Loucy (cell line): Measurements from ENCODE around the gene MLH1.

ENCODE experiments used
- H2AFZ ChIP-seq: fragments of 200-600 bp; sonication (generic); 2 replicates; pipeline ENCODE4 v1.6.0; 2016; ENCODE audit warnings: antibody characterized with exemption, mild to moderate bottlenecking, low read length, moderate library complexity
- H3F3A ChIP-seq: fragments of 200-600 bp; 2 replicates; pipeline ENCODE4 v1.6.0; 2016; ENCODE audit warnings: antibody characterized with exemption, low read depth, mild to moderate bottlenecking
- H3K27me3 ChIP-seq: fragments of 200-600 bp; sonication (generic); 2 replicates; pipeline ENCODE4 v1.6.1; 2014; ENCODE audit warnings: low read length, mild to moderate bottlenecking; ENCODE audit not compliant: insufficient read depth, poor library complexity, severe bottlenecking
- H3K36me3 ChIP-seq: fragments of 200-600 bp; sonication (generic); 2 replicates; pipeline ENCODE4 v1.6.1; 2016; ENCODE audit warnings: low read length; ENCODE audit not compliant: insufficient read depth
- H3K4me1 ChIP-seq: fragments of 200-600 bp; sonication (generic); 2 replicates; pipeline ENCODE4 v1.5.1; 2014; ENCODE audit warnings: low read length, mild to moderate bottlenecking; ENCODE audit not compliant: insufficient read depth, poor library complexity, severe bottlenecking
- H3K4me2 ChIP-seq: fragments of 200-600 bp; sonication (generic); 2 replicates; pipeline ENCODE4 v1.6.0; 2014; ENCODE audit warnings: antibody characterized with exemption, low read length, low read depth, mild to moderate bottlenecking; ENCODE audit not compliant: poor library complexity, severe bottlenecking
- H3K4me3 ChIP-seq: fragments of 200-600 bp; sonication (generic); 2 replicates; pipeline ENCODE4 v1.5.1; 2014; ENCODE audit warnings: low read length, mild to moderate bottlenecking, mixed read lengths; ENCODE audit not compliant: poor library complexity, severe bottlenecking
- H3K79me2 ChIP-seq: fragments of 200-600 bp; sonication (generic); 2 replicates; pipeline ENCODE4 v1.6.1; 2014; ENCODE audit warnings: low read length; ENCODE audit not compliant: insufficient read depth
- H3K9ac ChIP-seq: fragments of 200-600 bp; sonication (generic); 2 replicates; pipeline ENCODE4 v1.6.0; 2014; ENCODE audit warnings: mild to moderate bottlenecking, low read depth, low read length, moderate library complexity; ENCODE audit not compliant: poor library complexity, severe bottlenecking
- H3K9me2 ChIP-seq: fragments of 200-600 bp; sonication (generic); replicated peaks from 2 replicates; pipeline ENCODE4 v1.6.1; 2016; ENCODE audit warnings: low read depth, low read length, mixed read lengths
- H3K9me3 ChIP-seq: fragments of 200-600 bp; sonication (generic); 2 replicates; pipeline ENCODE4 v1.6.1; 2014; ENCODE audit warnings: mild to moderate bottlenecking, antibody characterized with exemption, low read length, low read depth; ENCODE audit not compliant: insufficient read depth
- H4K20me1 ChIP-seq: fragments of 200-600 bp; sonication (generic); 2 replicates; pipeline ENCODE4 v1.6.0; 2014; ENCODE audit warnings: antibody characterized with exemption, low read length, mild to moderate bottlenecking; ENCODE audit not compliant: insufficient read depth, poor library complexity, severe bottlenecking
- CTCF ChIP-seq: fragments of 200-600 bp; sonication (generic); conservative IDR thresholded peaks from 2 replicates; pipeline ENCODE4 v1.5.1; 2014; ENCODE audit warnings: mild to moderate bottlenecking, antibody characterized with exemption, low read length
- EZH2phosphoT487 ChIP-seq: fragments of 200-600 bp; IDR thresholded peaks from 2 replicates; pipeline ENCODE4 v1.6.1; 2018; ENCODE audit warnings: antibody characterized with exemption, mild to moderate bottlenecking, moderate library complexity, borderline replicate concordance

Gene MLH1

GRCh38 chr3:37024820-37025405 lies 31.6 kb downstream of the MLH1 start:
- Histone ChIP-seq H3K4me3 (no peak overlapping the region), H2AFZ (no peak overlapping the region), H3K27me3 (no peaks in the 10 kb centered on the region), H3K36me3 (peaks cover 85% of the 10 kb centered on the region; the same call in 1 of the 2 replicates), H3K9me3 (no peaks in the 10 kb centered on the region), H3K9ac (no peak overlapping the region), H4K20me1 (no peaks in the 10 kb centered on the region), H3K79me2 (no peaks in the 10 kb centered on the region), H3K4me1 (peaks cover 4% of the 10 kb centered on the region), H3K4me2 (no peak overlapping the region), H3F3A (no peaks in the 10 kb centered on the region), H3K9me2 (no peaks in the 10 kb centered on the region)
- TF ChIP-seq EZH2phosphoT487 (no peak), CTCF (no peak)

- Histone ChIP-seq H3K36me3 (peaks cover 84% of the 10 kb centered on the region; the same call in 1 of the 2 replicates), H3K9me3 (no peaks in the 10 kb centered on the region), H3K4me2 (no peak overlapping the region), H2AFZ (no peak overlapping the region), H3K9me2 (no peaks in the 10 kb centered on the region), H4K20me1 (no peaks in the 10 kb centered on the region), H3K4me1 (peaks cover 4% of the 10 kb centered on the region), H3K9ac (no peak overlapping the region), H3K27me3 (no peaks in the 10 kb centered on the region), H3F3A (no peaks in the 10 kb centered on the region), H3K4me3 (no peak overlapping the region), H3K79me2 (no peaks in the 10 kb centered on the region)
- TF ChIP-seq CTCF (no peak), EZH2phosphoT487 (no peak)
Observed at GRCh38 chr3:37025561-37026335, 32.4 kb downstream of the MLH1 start.

GRCh38 chr3:37026851-37027250 lies 33.5 kb downstream of the MLH1 start:
- no peaks in the 10 kb centered on the region for H3K27me3 ChIP-seq
- no peak overlapping the region for H3K4me2 ChIP-seq
- peaks cover 4% of the 10 kb centered on the region for H3K4me1 ChIP-seq
- no peak for TF ChIP-seq CTCF
- no peak for TF ChIP-seq EZH2phosphoT487
- no peaks in the 10 kb centered on the region for H3K9me3 ChIP-seq
- H3K79me2 ChIP-seq: no peaks in the 10 kb centered on the region
- no peaks in the 10 kb centered on the region for H4K20me1 ChIP-seq
- no peaks in the 10 kb centered on the region for H3F3A ChIP-seq
- H2AFZ ChIP-seq: no peak overlapping the region
- peaks cover 84% of the 10 kb centered on the region; the same call in 1 of the 2 replicates for H3K36me3 ChIP-seq
- H3K4me3 ChIP-seq: no peak overlapping the region
- H3K9ac ChIP-seq: no peak overlapping the region
- no peaks in the 10 kb centered on the region for H3K9me2 ChIP-seq
